Right forelimb (tissue), 1 donor: ENCODE data around the gene FILIP1L.
A peak's percentile ranks its signal among the peaks of the same experiment; 100 is the strongest.
"Not testable (repeated sequence)": the region's sequence is repeated elsewhere in the genome, so short reads cannot be mapped to it uniquely, and the experiment has no call there.

Experiments
- DNase-seq: peaks from one replicate; pipeline ENCODE4 v3.0.0-alpha.2; 2018

FILIP1L gene

GRCh38 chr3:100096866-100097265, 17.4 kb downstream of the FILIP1L start:
- no peak for DNase-seq

GRCh38 chr3:100096286-100096685, 18.0 kb downstream of the FILIP1L start:
- not testable (repeated sequence) for DNase-seq

GRCh38 chr3:100093831-100094230, 20.5 kb downstream of the FILIP1L start:
- DNase-seq = no peak

- no peak for DNase-seq
Measured at GRCh38 chr3:100090669-100091005, 23.7 kb downstream of the FILIP1L start.

GRCh38 chr3:100089812-100090668, 24.3 kb downstream of the FILIP1L start:
- DNase-seq = no peak

- DNase-seq = no peak
Measured at GRCh38 chr3:100088735-100089368, 25.4 kb downstream of the FILIP1L start.

- no peak for DNase-seq
Measured at GRCh38 chr3:100087198-100087597, 27.1 kb downstream of the FILIP1L start.

- no peak for DNase-seq
Measured at GRCh38 chr3:100086401-100086800, 27.9 kb downstream of the FILIP1L start.

GRCh38 chr3:100084100-100084806, 30.0 kb downstream of the FILIP1L start:
- DNase-seq = no peak

GRCh38 chr3:100083209-100083608, 31.1 kb downstream of the FILIP1L start:
- DNase-seq = no peak

- DNase-seq = no peak
Measured at GRCh38 chr3:100082714-100083113, 31.6 kb downstream of the FILIP1L start.

- DNase-seq = no peak
Measured at GRCh38 chr3:100081986-100082692, 32.2 kb downstream of the FILIP1L start.

- no peak for DNase-seq
Measured at GRCh38 chr3:100081311-100081710, 33.0 kb downstream of the FILIP1L start.

- no peak for DNase-seq
Measured at GRCh38 chr3:100080573-100080972, 33.7 kb downstream of the FILIP1L start.

GRCh38 chr3:100079328-100079727, 35.0 kb downstream of the FILIP1L start:
- no peak for DNase-seq

- no peak for DNase-seq
Measured at GRCh38 chr3:100076731-100077529, 37.4 kb downstream of the FILIP1L start.

GRCh38 chr3:100075851-100076730, 38.2 kb downstream of the FILIP1L start:
- no peak for DNase-seq

- no peak for DNase-seq
Measured at GRCh38 chr3:100075196-100075595, 39.1 kb downstream of the FILIP1L start.

GRCh38 chr3:100073714-100074307, 40.5 kb downstream of the FILIP1L start:
- DNase-seq = peak; percentile 76

GRCh38 chr3:100073049-100073713, 41.1 kb downstream of the FILIP1L start:
- no peak for DNase-seq
